ENCODE data around the gene ADRA2B. TPM values are rescaled to one million over a fixed set of nuclear protein-coding genes. Genes with fewer than 3 reads are reported as not detected.

ADRA2B gene
- total RNA-seq, 2 donors from 2014 or later = 0.47 to 1.4 TPM

- no peak for DNase-seq (ENCODE audit: low spot score)
- H3K4me1 ChIP-seq = peaks cover 0 to 3% of the 10 kb centered on the region in 2 donors
- no peaks in the 10 kb centered on the region for H3K36me3 ChIP-seq
- H3K27ac ChIP-seq = no peak within 1 kb of the TSS
- TF ChIP-seq CTCF (IDR thresholded peaks at IDR 0.05) = peak; percentile 17 to 69
- no peak within 1 kb of the TSS for H3K4me3 ChIP-seq
- H3K9me3 ChIP-seq = no peaks in the 10 kb centered on the region
- no peaks in the 10 kb centered on the region for H3K27me3 ChIP-seq
Observed at GRCh38 chr2:96138179-96139145, 22.1 kb upstream of the ADRA2B start, which contains the start of gene ASTL. ASTL (minus strand) TSS chr2:96138502; CDS start chr2:96138436, 66 bp downstream.

- no peak for TF ChIP-seq CTCF (IDR thresholded peaks at IDR 0.05)
- H3K36me3 ChIP-seq = no peaks in the 10 kb centered on the region
- H3K27ac ChIP-seq = no peak overlapping the region
- H3K27me3 ChIP-seq = no peaks in the 10 kb centered on the region
- H3K9me3 ChIP-seq = no peaks in the 10 kb centered on the region
- H3K4me3 ChIP-seq = no peak overlapping the region
- no peak for DNase-seq (ENCODE audit: low spot score)
- peaks cover 0 to 3% of the 10 kb centered on the region in 2 donors for H3K4me1 ChIP-seq
Observed at GRCh38 chr2:96137321-96138178, 21.2 kb upstream of the ADRA2B start.

DNA sequence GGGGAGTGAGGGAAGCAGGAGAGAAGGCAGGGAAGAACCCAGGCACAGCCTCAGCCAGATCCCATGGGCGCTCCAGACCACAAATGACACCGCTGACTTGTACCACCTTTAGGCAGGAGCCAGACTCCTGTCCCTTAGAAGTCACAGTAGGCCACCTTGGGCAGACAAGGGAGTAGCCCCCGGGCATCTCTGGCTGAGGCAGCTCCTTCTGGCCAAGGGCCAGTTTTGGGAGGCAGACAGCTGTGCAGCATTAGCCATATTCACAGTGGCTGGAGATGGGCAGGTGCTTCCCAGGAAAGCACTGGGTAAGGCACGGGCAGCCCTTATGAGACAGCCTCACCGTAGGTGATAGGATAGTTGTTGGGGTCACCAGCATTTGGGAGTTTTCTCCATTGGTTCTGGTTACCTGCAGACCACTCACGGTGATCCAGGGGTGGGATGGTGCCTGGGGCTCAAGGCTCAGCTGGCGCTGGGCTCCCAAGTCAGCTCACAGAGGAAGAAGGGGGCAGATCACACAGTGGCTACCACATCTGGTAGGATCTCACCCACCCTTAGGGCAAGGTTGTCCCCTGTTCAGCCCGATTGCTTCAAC is 19.9 kb upstream of the ADRA2B start:
- Histone ChIP-seq H3K4me1 (peaks cover 0 to 3% of the 10 kb centered on the region in 2 donors), H3K27ac (no peak overlapping the region), H3K4me3 (no peak overlapping the region), H3K27me3 (no peaks in the 10 kb centered on the region), H3K36me3 (no peaks in the 10 kb centered on the region), H3K9me3 (no peaks in the 10 kb centered on the region)
- TF ChIP-seq CTCF (IDR thresholded peaks at IDR 0.05) = no peak
- no peak for DNase-seq (ENCODE audit: low spot score)

DNA sequence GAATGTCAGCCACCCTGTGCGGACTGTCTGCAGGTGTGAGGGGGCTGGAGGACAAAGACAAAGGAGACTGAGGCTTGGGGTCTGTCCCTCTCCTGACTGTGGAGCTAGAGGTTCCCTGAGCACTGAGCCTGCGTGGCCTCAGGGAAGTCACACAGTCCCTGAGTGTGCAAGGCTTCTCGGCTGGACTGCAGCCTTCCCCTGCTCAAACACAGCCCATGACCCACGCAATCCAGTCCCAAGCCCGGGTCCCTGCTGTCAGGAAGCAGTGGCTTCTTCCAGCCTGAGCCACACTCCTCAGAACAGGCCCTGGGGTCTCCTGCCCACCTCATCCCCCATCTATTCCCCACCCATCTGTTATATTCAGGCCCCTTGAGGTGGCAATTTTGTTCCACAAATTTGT is 19.2 kb upstream of the ADRA2B start:
- Histone ChIP-seq H3K4me3 (no peak overlapping the region), H3K9me3 (no peaks in the 10 kb centered on the region), H3K36me3 (no peaks in the 10 kb centered on the region), H3K4me1 (peaks cover 0 to 3% of the 10 kb centered on the region in 2 donors), H3K27me3 (no peaks in the 10 kb centered on the region), H3K27ac (no peak overlapping the region)
- DNase-seq (ENCODE audit: low spot score) = no peak
- TF ChIP-seq CTCF (IDR thresholded peaks at IDR 0.05) = no peak

DNA sequence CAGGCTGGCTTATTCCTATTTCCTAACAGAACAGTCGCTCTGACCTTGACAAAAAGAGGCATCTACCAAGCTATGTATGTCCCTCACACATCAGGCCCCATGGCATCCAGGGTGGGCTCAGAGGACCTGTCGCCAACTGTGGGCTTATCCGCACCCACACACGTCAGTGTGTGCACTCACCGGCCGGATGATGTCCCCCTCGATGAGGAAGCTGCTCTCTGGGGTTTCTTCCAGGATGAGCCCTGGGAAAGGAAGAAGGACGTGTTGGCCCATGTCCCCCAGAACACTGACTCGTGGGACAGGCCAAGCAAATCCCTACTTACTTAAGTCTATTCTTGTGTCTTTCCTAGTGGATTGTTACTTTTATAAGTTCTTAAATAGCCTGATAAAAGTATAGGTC is 18.8 kb upstream of the ADRA2B start:
- Histone ChIP-seq H3K9me3 (no peaks in the 10 kb centered on the region), H3K4me3 (no peak overlapping the region), H3K27ac (no peak overlapping the region), H3K4me1 (peaks cover 0 to 3% of the 10 kb centered on the region in 2 donors), H3K27me3 (no peaks in the 10 kb centered on the region), H3K36me3 (no peaks in the 10 kb centered on the region)
- no peak for DNase-seq (ENCODE audit: low spot score)
- TF ChIP-seq CTCF (IDR thresholded peaks at IDR 0.05) = no peak
